Measurements from ENCODE around the gene CDK1. TPM values are rescaled to one million over a fixed set of nuclear protein-coding genes. Genes with fewer than 3 reads are reported as not detected.
A peak's percentile ranks its signal among the peaks of the same experiment; 100 is the strongest.

The CDK1 gene
- total RNA-seq, 1 donor from 2014 or later, result 6.6 TPM

- Mint-ChIP-seq H3K9me3 (ENCODE audit: unreplicated experiment) (no peaks in the 10 kb centered on the region), H3K27ac (ENCODE audit: unreplicated experiment) (no peak overlapping the region), H3K4me1 (ENCODE audit: low read depth, unreplicated experiment) (peaks cover 3% of the 10 kb centered on the region), H3K4me3 (ENCODE audit: unreplicated experiment) (no peak overlapping the region), H3K27me3 (ENCODE audit: low read depth, unreplicated experiment) (no peaks in the 10 kb centered on the region), H3K36me3 (ENCODE audit: low read depth, unreplicated experiment) (no peaks in the 10 kb centered on the region)
- H3K4me3 ChIP-seq (ENCODE audit: insufficient read depth, low read depth, low read length), result no peak overlapping the region
- H3K9me3 ChIP-seq (ENCODE audit: insufficient read depth, low read depth, low read length), result no peaks in the 10 kb centered on the region
- no peak for DNase-seq (ENCODE audit: low read depth)
- no peaks in the 10 kb centered on the region for H3K27me3 ChIP-seq (ENCODE audit: insufficient read depth, low read length)
- no peak overlapping the region for H3K4me2 ChIP-seq (ENCODE audit: low read length)
- no peaks in the 10 kb centered on the region for H3K79me2 ChIP-seq (ENCODE audit: insufficient read depth, low read length)
- no peaks in the 10 kb centered on the region for H3K4me1 ChIP-seq (ENCODE audit: insufficient read depth, low read length)
- H3K9ac ChIP-seq (ENCODE audit: low read length), result no peak overlapping the region
- H3K36me3 ChIP-seq (ENCODE audit: insufficient read depth, low read length), result no peaks in the 10 kb centered on the region
- H2AFZ ChIP-seq (ENCODE audit: low read depth, low read length), result no peak overlapping the region
- TF ChIP-seq EZH2 (IDR thresholded peaks at IDR 0.05; ENCODE audit: insufficient read depth, low read length) (no peak), CTCF (IDR thresholded peaks at IDR 0.05; ENCODE audit: insufficient read depth, low read depth, low read length) (no peak)
- FAIRE-seq, result no peak
- H4K20me1 ChIP-seq (ENCODE audit: insufficient read depth, low read length), result no peaks in the 10 kb centered on the region
- H3K27ac ChIP-seq (ENCODE audit: low read depth, low read length), result no peak overlapping the region
Measured at GRCh38 chr10:60767424-60767823, 10.9 kb upstream of the CDK1 start.

GRCh38 chr10:60769406-60769805 lies 8.9 kb upstream of the CDK1 start:
- Histone ChIP-seq H3K79me2 (ENCODE audit: insufficient read depth, low read length) (no peaks in the 10 kb centered on the region), H3K27me3 (ENCODE audit: insufficient read depth, low read length) (no peaks in the 10 kb centered on the region), H3K9ac (ENCODE audit: low read length) (no peak overlapping the region), H3K27ac (ENCODE audit: low read depth, low read length) (no peak overlapping the region), H3K4me3 (ENCODE audit: insufficient read depth, low read depth, low read length) (no peak overlapping the region), H3K4me2 (ENCODE audit: low read length) (no peak overlapping the region), H3K4me1 (ENCODE audit: insufficient read depth, low read length) (no peaks in the 10 kb centered on the region), H4K20me1 (ENCODE audit: insufficient read depth, low read length) (no peaks in the 10 kb centered on the region), H3K36me3 (ENCODE audit: insufficient read depth, low read length) (no peaks in the 10 kb centered on the region), H3K9me3 (ENCODE audit: insufficient read depth, low read depth, low read length) (no peaks in the 10 kb centered on the region), H2AFZ (ENCODE audit: low read depth, low read length) (no peak overlapping the region)
- no peak overlapping the region for H3K4me3 Mint-ChIP-seq (ENCODE audit: unreplicated experiment)
- TF ChIP-seq CTCF (IDR thresholded peaks at IDR 0.05; ENCODE audit: insufficient read depth, low read depth, low read length) (no peak), EZH2 (IDR thresholded peaks at IDR 0.05; ENCODE audit: insufficient read depth, low read length) (no peak)
- H3K9me3 Mint-ChIP-seq (ENCODE audit: unreplicated experiment), result no peaks in the 10 kb centered on the region
- no peak overlapping the region for H3K27ac Mint-ChIP-seq (ENCODE audit: unreplicated experiment)
- H3K4me1 Mint-ChIP-seq (ENCODE audit: low read depth, unreplicated experiment), result peaks cover 3% of the 10 kb centered on the region
- H3K36me3 Mint-ChIP-seq (ENCODE audit: low read depth, unreplicated experiment), result no peaks in the 10 kb centered on the region
- no peak for DNase-seq (ENCODE audit: low read depth)
- H3K27me3 Mint-ChIP-seq (ENCODE audit: low read depth, unreplicated experiment), result no peaks in the 10 kb centered on the region
- no peak for FAIRE-seq

GRCh38 chr10:60777696-60778213 lies 523 bp upstream of the CDK1 start:
- Mint-ChIP-seq H3K27me3 (ENCODE audit: low read depth, unreplicated experiment) (no peaks in the 10 kb centered on the region), H3K36me3 (ENCODE audit: low read depth, unreplicated experiment) (no peaks in the 10 kb centered on the region), H3K9me3 (ENCODE audit: unreplicated experiment) (no peaks in the 10 kb centered on the region), H3K27ac (ENCODE audit: unreplicated experiment) (peak overlapping the region; percentile 22), H3K4me1 (ENCODE audit: low read depth, unreplicated experiment) (peaks cover 8% of the 10 kb centered on the region), H3K4me3 (ENCODE audit: unreplicated experiment) (peak overlapping the region; percentile 95)
- Histone ChIP-seq H3K9me3 (ENCODE audit: insufficient read depth, low read depth, low read length) (no peaks in the 10 kb centered on the region), H3K9ac (ENCODE audit: low read length) (peak overlapping the region; percentile 90), H3K27me3 (ENCODE audit: insufficient read depth, low read length) (no peaks in the 10 kb centered on the region), H3K4me1 (ENCODE audit: insufficient read depth, low read length) (peaks cover 5% of the 10 kb centered on the region), H3K4me2 (ENCODE audit: low read length) (peak overlapping the region; percentile 84), H3K4me3 (ENCODE audit: insufficient read depth, low read depth, low read length) (peak overlapping the region; percentile 84), H2AFZ (ENCODE audit: low read depth, low read length) (peak overlapping the region; percentile 81), H3K79me2 (ENCODE audit: insufficient read depth, low read length) (peaks cover 45% of the 10 kb centered on the region), H3K27ac (ENCODE audit: low read depth, low read length) (peak overlapping the region; percentile 45), H4K20me1 (ENCODE audit: insufficient read depth, low read length) (no peaks in the 10 kb centered on the region), H3K36me3 (ENCODE audit: insufficient read depth, low read length) (peaks cover 4% of the 10 kb centered on the region)
- DNase-seq (ENCODE audit: low read depth), result no peak
- FAIRE-seq, result no peak
- TF ChIP-seq EZH2 (IDR thresholded peaks at IDR 0.05; ENCODE audit: insufficient read depth, low read length), result no peak

Data from astrocyte (in vitro differentiated cells and primary cell).